GM12892 (cell line): Measurements from ENCODE around the gene PPP2R5B.

Source experiments
- DNase-seq: peaks from one replicate; pipeline ENCODE4 v3.0.0; 2011; ENCODE audit not compliant: insufficient read length
- FAIRE-seq: peaks from 2 replicates; lab custom pipeline; 2011; peaks lifted over from hg19 to GRCh38; lab: Jason Lieb, UNC
- POLR2A ChIP-seq: IDR thresholded peaks from 2 replicates; pipeline ENCODE4 v1.6.1; 2011; ENCODE audit warnings: low read depth, low read length, control low read depth
- POLR2AphosphoS5 ChIP-seq: IDR thresholded peaks from 2 replicates; pipeline ENCODE4 v1.6.1; 2011; ENCODE audit warnings: low read depth, low read length, control low read depth
- TAF1 ChIP-seq: IDR thresholded peaks from 2 replicates; pipeline ENCODE4 v1.6.1; 2011; ENCODE audit warnings: low read depth, mild to moderate bottlenecking, control low read depth, low read length, borderline replicate concordance

PPP2R5B gene

DNA sequence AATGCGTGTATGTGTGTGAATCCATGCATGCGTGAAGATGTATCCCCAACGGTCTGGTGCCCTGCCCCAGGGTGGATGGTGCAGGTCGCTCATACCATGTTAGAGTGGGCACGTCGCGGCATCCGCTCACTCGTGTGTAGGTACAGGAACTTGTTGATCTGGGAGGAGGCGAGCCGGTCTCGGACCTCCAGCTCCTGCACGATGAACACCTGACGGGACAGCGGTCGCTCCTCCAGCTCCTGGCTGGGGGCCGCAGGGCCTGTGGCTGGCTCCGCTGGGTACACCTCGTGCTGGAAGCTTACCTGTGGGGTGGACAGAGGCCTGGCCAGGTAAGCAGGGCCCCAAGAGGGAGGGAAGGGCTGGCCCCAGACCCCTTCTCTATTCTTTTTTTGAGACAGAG, 25.9 kb upstream of the PPP2R5B start:
- TF ChIP-seq POLR2A (no peak), TAF1 (no peak), POLR2AphosphoS5 (no peak)
- FAIRE-seq: no peak

DNA sequence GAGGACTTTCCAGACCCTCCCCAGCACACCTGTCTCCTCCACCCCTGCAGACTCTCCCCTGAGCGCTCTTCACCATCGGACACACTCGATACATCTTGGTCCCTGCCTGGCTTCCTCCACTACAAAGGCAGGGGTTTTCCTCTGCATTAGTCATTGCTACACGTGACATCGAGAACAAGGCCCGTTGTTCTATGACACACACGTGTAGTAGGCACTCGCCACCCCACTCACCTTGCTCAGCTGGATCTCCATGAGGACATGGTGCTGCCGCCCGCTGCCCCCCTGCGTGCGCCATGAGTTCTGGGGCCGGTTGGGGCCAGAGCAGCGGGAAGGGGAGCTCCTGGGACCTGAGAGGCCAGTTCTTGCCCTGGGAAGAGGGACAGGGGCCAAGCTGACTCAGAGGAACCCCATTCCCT, 24.2 kb upstream of the PPP2R5B start:
- DNase-seq (no peak), FAIRE-seq (peak; percentile 71)

More for the DNA sequence above, 25.9 kb upstream of the PPP2R5B start:
- DNase-seq: no peak

DNA sequence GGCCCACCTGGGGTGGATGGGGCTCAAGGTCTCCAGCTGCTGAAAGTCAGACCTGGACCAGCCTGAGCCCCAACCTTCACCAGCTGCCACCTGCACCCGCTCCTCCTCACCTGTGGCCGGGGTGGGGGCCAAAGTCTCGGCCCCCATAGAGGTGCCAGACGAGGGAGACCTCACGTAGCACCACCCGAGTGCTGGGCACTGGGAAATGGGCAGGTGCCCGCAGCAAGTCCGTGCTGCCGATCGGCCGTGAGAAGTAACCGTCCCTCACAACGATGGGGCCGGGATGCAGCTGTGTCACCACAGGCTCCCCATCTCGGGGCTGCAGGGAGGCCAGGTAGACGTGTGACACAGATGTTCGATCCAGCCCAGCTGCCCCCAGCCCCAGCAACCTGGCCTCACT, 23.7 kb upstream of the PPP2R5B start:
- TF ChIP-seq POLR2AphosphoS5: no peak
- TF ChIP-seq POLR2A: no peak
- TF ChIP-seq TAF1: no peak
- no peak for FAIRE-seq
- no peak for DNase-seq

More for the DNA sequence above, 24.2 kb upstream of the PPP2R5B start:
- no peak for TF ChIP-seq TAF1
- no peak for TF ChIP-seq POLR2A
- TF ChIP-seq POLR2AphosphoS5: no peak

DNA sequence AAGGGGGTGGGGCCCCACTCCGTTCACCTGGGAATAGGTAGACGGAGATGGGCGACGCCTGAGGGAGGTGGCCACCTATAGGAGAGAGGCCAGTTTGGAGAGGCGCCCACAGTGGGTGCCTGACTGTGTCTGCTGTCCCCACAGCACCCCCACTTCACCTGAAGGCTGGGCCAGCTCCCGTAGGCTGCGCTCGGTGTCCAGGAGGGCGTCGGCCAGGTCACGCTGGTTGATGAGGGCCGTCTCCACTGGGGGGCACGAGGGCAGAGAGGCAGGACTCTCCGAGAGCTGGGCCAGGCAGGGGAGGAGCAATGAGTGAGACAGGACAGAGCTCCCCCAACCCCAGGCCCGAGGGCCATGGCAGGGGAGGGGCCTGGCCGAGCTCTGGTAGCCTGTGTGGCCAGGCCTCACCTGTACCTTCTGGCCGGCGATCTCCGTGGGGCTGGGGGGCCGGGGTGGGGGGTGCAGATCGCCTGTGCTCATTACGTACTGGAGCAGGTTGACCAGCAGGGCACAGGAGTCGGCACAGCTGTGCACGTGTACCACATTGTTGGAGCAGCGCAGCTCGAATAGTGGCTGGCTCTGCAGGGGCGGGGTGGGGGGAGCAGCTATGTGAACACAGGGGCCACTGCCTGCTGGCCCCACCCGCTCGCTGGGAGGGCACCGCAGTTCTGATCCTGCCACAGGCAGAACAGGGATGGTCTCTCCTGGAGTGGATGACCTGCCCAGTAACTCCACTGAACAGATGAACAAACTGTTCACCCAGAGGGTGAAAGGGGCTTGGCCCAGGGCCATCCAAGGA, 22.2 kb upstream of the PPP2R5B start:
- no peak for TF ChIP-seq POLR2AphosphoS5
- no peak for TF ChIP-seq TAF1
- no peak for TF ChIP-seq POLR2A
- FAIRE-seq (no peak), DNase-seq (no peak)

DNA sequence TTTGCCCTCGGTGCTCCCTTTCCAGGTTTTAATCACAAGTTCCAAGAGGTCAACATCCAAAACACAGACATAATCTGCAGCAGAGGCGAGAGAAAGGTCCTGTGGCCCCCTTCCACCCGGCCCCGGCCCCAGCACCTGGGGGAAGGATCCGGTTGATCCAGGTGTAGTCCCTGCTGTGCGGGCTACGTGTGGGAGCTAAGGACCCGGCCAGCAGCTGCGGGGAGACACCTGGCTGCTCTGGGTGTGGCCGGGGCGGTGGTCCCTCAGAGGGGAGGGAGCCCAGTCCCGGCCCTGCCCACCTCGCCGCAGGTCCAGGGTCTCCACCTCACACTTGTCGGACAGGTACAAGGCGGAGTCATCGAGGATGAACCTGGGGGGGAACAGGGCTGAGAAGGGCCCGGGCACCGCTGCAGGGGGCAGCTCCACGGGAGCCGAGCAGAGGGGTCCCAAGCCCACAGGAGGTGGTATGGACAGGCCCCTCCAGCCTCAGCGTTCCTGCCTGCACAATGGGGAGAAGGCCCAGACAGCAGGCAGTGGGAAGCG, 21.1 kb upstream of the PPP2R5B start:
- DNase-seq (no peak), FAIRE-seq (no peak)
- TF ChIP-seq POLR2AphosphoS5: no peak
- no peak for TF ChIP-seq TAF1
- TF ChIP-seq POLR2A: no peak

DNA sequence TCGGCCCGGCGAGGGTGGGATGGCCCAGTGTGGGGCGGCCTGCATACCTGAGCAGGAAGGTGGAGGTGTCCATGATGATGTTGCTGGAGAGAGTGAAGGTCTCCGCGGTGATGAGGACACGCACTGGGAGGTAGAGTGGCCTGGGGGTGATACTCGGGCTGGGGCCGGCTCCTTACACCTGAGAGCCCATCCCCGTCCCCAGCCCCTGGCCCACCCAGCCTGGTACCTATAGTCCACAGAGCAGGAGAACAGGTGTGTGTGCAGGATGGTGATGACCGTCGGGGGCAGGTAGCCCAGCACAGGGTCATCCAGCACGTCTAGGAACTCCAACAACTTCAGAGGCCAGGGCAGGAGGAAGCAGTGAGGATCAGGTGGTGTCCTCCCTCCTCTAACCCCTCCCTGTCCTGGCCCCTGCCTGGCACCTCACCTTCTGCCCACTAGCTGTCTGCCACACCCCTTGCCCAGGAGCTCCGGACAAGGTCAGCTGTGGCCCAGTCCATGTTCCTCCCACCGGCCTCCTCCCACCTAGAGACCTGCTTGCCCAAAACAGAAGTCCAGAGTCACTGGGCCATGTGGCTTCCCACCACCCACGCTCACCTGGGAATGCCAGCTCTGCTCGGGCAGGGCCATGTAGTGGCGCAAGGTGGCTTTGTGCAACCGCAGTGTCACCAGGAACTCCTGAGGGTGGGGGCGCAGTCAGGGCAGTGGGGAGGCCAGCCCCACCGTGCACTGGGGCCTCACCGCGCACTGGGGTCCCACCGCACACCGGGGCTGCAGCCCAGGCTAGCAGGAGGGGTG, 18.8 kb upstream of the PPP2R5B start:
- TF ChIP-seq TAF1: no peak
- no peak for TF ChIP-seq POLR2A
- no peak for TF ChIP-seq POLR2AphosphoS5
- DNase-seq: no peak
- FAIRE-seq: peak; percentile 17

DNA sequence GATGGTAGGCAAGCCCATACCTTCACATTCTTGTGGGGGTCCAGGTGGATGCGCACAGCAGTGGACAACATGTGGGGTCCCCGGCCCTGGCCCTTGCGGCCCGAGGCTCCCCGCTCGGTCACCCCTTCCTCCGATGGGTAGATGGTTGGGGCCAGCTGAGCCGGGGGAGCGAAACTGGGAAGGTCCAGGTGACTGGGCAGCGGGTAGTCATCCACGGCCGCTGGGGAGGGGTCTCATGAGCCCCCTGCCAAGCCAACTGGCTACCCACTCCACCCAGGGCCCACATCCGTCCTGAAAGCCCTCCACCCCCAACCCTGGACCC, 18.2 kb upstream of the PPP2R5B start:
- DNase-seq (no peak), FAIRE-seq (no peak)
- TF ChIP-seq TAF1: no peak
- no peak for TF ChIP-seq POLR2A
- no peak for TF ChIP-seq POLR2AphosphoS5

DNA sequence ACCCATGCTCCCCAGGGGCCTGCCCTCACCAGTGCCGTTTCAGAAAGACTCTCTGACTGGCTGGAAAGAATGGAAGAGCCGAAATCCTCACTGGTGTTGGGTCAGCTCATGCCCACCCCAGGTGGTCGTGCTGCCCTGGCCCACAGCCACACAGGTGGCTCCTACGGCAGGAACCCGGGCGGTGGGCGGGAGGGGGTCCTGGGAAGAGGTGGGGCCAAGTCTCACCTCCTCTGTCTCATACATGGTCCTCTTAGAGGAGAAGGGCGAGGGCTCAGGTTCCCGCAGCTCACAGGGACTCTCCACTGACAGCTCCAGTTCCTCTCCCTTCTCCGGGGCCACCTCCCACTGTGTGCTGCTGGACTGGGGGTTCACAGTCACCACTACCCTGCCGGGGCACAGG, 15.7 kb upstream of the PPP2R5B start:
- FAIRE-seq: no peak
- no peak for DNase-seq
- no peak for TF ChIP-seq TAF1
- TF ChIP-seq POLR2AphosphoS5: no peak
- TF ChIP-seq POLR2A: no peak

DNA sequence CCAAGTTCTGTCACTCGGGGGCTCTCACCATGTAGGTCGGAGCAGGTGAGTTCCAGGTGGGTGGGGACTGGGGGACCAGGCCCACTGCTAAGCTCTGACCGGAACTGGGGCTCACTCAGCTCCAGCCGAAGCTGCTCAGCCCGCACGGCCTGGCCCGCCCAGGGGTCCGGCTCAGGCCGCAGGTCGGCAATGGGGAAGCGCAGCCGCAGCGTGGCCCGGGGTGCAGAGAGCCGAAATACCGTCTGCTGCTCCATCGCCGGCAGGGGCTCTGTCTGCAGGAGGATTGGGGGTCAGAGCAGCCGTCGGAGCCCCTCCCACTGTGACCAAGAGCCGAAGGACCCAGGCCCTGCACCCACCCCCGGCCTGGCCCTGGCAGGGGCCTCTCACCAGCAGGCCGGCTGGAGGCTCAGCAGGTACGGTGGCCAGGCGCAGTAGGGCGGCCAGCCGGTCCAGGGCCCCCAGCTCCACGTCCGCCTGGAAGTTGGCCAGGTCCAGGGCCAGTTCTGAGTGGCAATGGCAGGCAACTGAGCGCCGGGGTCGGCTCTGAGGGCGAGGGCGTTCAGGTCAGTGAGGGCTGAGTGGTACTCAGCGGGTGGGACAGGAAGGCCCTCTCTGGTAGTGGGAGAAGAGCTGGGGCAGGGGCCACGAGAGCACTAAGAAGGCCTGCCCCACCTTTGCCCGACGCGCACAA, 14.7 kb upstream of the PPP2R5B start:
- FAIRE-seq: no peak
- TF ChIP-seq TAF1: no peak
- no peak for TF ChIP-seq POLR2AphosphoS5
- no peak for TF ChIP-seq POLR2A

DNA sequence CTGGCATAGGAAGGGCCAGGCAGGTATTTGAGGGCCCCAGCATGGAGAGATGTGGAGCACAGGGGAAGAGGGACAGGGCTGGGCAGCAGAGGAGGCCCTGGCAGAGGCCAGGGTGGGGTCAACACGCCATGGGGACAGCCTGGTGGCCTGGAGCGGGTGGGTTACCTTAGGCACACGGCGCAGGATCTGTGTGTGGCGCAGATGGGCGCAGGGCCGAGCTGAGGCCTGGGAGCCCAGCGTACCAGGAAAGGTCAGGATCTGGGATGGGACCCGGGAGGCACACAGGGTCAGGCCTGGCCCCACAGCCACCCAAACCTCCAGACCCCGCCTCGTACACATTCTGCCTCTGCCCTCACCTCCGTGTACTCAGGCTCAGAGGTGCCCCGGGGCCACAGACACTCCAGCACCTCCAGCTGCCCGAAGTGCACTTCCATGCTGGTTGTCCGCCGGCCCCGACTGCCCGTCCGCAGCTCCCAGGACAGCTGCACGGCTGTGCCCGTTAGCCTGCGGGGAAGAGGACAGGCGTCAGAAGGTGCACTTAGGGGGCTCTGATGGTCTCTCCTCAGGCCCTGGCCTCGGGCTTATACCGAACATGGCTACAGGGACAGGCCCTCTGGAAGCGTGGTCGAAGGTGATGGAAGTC, 13.9 kb upstream of the PPP2R5B start:
- FAIRE-seq: no peak
- no peak for TF ChIP-seq POLR2A
- no peak for TF ChIP-seq TAF1
- TF ChIP-seq POLR2AphosphoS5: no peak
- DNase-seq: no peak

More for the DNA sequence above, 14.7 kb upstream of the PPP2R5B start:
- no peak for DNase-seq

DNA sequence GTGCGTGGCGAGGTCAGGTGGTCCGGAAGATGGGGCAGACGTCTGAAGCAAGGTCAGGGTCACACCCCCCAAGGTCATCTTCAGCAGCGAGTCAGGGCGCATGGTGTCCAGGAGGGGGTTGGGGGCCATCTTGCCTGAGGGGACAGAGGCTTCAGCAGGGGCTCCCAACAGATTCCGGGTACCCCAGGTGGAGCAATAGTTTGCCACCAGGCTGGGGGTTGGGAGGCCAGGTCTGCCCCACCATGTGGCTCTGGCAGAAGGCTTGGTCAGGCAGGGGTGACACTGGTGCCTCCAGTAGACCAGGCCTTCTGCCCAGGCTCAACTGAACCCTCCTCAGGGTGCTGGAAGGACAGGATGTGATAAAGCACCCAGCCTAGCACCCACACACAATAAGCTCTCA, 13.3 kb upstream of the PPP2R5B start:
- FAIRE-seq (no peak), DNase-seq (no peak)
- TF ChIP-seq TAF1: no peak
- TF ChIP-seq POLR2A: no peak
- TF ChIP-seq POLR2AphosphoS5: no peak
